Measurements from ENCODE around the gene ME1. TPM values are rescaled to one million over a fixed set of nuclear protein-coding genes. Genes with fewer than 3 reads are reported as not detected.

ME1 gene
- total RNA-seq, 1 experiment from 2014 or later: not detected

DNA sequence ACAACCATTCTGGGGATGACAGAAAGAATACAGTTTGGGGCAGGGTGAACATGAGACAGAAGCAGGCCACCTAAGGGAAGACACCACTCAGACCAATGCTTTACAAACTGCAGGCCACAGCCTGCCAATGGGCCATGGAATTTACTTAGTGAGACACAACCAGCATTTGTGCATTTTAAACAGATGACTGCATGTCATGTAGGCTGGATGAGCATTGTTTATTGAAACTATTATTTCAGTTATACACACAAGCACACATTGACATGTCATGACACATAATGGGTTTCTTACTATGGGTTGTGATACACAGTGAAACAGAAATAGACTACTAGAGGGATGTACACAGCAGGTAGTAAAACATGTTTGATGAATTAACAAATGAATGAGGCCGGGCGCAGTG, 245.8 kb downstream of the ME1 start:
- H3K36me3 ChIP-seq: peaks cover 42% of the 10 kb centered on the region
- no peak for DNase-seq

DNA sequence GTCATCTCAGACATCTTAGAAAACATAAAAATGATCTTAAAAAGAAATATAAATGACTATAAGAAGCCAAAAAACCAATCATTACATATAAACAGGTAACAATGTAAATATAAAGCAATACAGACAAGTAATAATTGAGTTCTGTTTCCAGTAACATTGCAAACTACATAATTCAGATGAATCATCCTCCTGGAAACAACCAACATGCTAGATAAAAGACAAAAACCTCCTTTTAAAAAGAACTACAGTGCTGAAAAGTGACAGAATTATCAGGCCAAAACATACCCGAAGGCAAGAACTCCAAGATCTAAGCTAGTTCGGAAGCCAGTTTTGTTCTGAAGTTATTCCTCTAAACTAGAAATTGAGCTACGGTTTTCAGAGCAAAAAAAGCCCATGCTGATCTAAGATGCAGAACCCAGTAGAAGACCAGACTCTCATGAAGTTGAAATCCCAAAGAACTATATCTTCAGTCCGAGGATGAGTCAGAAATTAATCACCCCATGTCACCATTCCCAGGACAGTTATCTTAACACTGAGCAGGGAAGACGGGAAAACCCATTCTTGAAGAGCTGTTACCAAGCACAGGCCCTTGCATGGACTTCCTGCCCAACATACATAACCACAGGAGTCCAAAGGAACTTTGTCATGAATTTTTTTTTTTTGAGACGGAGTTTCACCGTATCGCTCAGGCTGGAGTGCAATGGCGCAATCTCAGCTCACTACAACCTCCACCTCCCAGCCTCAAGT, 247.6 kb downstream of the ME1 start:
- H3K36me3 ChIP-seq: peaks cover 59% of the 10 kb centered on the region
- no peaks in the 10 kb centered on the region for H3K4me1 ChIP-seq
- no peak overlapping the region for H3K27ac ChIP-seq
- no peaks in the 10 kb centered on the region for H3K9me3 ChIP-seq (replicated peaks)
- H3K27me3 ChIP-seq: no peaks in the 10 kb centered on the region
- H3K4me3 ChIP-seq: no peak overlapping the region
- DNase-seq: no peak

More for the DNA sequence above, 245.8 kb downstream of the ME1 start:
- Histone ChIP-seq H3K9me3 (replicated peaks) (no peaks in the 10 kb centered on the region), H3K27me3 (no peaks in the 10 kb centered on the region), H3K27ac (no peak overlapping the region), H3K4me3 (no peak overlapping the region), H3K4me1 (no peaks in the 10 kb centered on the region)

DNA sequence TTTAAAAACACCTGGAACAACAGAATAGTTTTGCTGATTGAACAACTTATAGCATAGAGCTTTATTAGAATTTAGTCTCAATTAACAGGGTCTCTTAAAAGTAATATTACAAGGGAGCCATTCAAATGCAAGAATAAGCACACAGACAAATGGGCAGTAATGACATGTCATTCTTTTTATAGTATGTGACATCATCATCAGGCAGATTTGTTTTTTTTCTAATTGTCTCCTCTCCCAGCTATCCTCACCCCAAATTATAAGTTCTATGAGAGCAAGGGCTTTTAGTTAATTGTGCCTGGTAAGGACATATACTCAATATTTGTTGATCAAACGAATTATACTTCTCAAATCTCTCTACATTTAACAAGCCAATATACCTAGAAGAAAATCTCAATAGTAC, 248.7 kb downstream of the ME1 start:
- DNase-seq: no peak
- H3K27ac ChIP-seq: no peak overlapping the region

DNA sequence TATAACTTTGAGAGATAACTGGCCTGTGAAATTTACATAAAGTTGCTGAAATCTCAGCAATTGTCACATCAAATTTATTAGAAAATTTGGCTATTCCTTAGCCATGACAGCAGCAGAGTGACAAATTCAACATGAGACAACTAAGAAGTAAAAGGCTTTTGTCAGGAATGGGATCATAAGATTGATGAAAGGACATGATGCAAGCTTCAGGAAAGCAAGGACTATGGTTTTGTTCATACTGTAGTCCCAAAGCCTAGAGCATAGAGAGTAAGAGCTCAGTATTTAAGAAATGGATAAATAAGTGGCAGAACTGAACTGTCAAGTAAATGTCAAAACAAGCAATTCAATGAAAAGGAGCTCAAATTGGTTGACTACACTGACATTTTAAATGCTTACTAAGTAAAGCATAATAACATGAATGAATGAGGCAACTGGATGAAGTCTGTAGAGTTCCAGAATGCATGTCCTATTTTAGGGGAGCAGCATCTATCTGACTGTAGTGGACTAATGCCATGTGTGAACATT, 250.4 kb downstream of the ME1 start:
- Histone ChIP-seq H3K27ac (no peak overlapping the region), H3K4me3 (no peak overlapping the region), H3K36me3 (peaks cover 49% of the 10 kb centered on the region), H3K4me1 (no peaks in the 10 kb centered on the region), H3K9me3 (replicated peaks) (no peaks in the 10 kb centered on the region), H3K27me3 (no peaks in the 10 kb centered on the region)
- DNase-seq: no peak

More for the DNA sequence above, 248.7 kb downstream of the ME1 start:
- Histone ChIP-seq H3K9me3 (replicated peaks) (no peaks in the 10 kb centered on the region), H3K36me3 (peaks cover 59% of the 10 kb centered on the region), H3K27me3 (no peaks in the 10 kb centered on the region), H3K4me1 (no peaks in the 10 kb centered on the region), H3K4me3 (no peak overlapping the region)

DNA sequence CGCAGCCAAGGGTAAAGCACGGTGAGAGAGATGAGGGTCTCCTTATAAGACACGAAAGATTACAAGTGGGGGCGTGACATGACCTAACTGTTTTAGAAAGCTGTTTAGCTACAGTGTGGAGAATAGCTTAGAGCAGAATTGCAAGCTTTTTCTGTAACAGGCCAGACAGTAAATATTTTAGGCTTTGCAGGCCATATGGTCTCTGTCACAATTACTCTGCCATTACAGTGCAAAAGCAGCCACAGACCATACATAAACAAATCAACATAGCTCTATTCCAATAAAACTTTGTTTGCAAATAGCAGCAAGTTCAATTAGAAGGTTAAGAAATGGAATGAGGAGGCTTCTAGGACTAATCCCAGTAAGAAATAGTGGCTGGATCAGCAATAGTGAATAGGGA, 254.6 kb downstream of the ME1 start:
- no peaks in the 10 kb centered on the region for H3K27me3 ChIP-seq
- no peak overlapping the region for H3K27ac ChIP-seq
- H3K36me3 ChIP-seq: peaks cover 65% of the 10 kb centered on the region
- H3K4me3 ChIP-seq: no peak overlapping the region
- H3K4me1 ChIP-seq: no peaks in the 10 kb centered on the region
- no peak for DNase-seq
- no peaks in the 10 kb centered on the region for H3K9me3 ChIP-seq (replicated peaks)

DNA sequence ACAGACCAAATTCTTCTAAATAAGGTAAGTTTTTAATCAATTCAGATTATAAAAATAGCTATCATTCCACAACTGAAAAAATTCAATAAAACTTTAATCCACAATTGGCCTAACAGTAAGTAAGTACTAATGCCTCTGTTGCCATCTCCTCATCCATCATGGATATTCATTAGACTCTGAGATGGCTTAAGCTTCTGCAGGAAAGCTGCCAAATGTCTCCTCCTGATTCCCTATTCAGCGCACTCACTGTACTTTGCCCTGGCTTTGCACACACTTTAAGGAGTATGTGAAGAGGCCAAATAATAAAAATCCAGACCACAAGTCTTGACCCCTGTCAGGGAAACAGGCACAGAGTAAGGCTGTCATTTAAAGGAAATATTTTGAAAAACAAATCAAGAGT, 261.3 kb downstream of the ME1 start:
- Histone ChIP-seq H3K4me1 (no peaks in the 10 kb centered on the region), H3K27me3 (no peaks in the 10 kb centered on the region), H3K36me3 (peaks cover 85% of the 10 kb centered on the region), H3K9me3 (replicated peaks) (no peaks in the 10 kb centered on the region), H3K27ac (no peak overlapping the region), H3K4me3 (no peak overlapping the region)
- no peak for DNase-seq

DNA sequence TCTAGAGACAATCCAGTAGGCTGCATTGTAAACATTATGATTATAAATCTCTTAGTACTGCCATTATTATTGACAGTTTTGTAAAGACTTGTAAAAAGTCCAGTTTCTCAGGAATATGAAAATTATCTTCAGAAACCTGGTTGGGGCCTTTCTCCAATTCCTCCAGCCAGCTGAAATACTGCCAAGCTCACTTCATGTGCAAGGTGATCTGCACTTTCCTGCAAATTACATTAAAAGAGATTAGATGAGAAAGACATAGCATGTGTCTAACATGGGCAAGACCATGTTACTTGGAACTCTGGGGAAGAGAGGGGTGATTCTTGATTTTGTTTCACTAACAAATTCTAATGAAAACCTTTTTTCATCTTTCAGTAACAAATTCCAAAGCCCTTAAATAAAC, 261.7 kb downstream of the ME1 start:
- Histone ChIP-seq H3K27ac (no peak overlapping the region), H3K4me1 (no peaks in the 10 kb centered on the region), H3K4me3 (no peak overlapping the region), H3K9me3 (replicated peaks) (no peaks in the 10 kb centered on the region), H3K36me3 (peaks cover 81% of the 10 kb centered on the region), H3K27me3 (no peaks in the 10 kb centered on the region)
- no peak for DNase-seq

DNA sequence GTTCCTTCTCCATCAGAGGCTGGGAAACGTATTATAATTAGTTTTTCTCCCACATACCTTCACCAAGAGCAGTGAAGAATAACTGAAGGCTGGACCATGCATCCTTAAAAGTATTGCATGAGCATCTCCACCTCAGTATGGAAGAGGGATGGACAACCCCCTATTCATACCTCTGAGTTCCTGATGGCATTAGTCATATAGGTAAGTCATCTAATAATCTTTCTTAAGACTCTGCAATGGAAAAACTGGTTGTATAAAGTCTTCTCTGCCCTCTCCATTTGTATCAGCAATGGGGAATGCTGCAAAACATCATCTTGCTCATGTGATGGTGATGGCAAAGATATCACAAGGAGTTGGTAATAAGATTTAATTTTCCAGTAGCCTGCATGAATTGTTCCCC, 262.3 kb downstream of the ME1 start:
- H3K36me3 ChIP-seq: peaks cover 76% of the 10 kb centered on the region
- H3K9me3 ChIP-seq (replicated peaks): no peaks in the 10 kb centered on the region
- no peak for DNase-seq
- H3K4me1 ChIP-seq: no peaks in the 10 kb centered on the region
- no peak overlapping the region for H3K4me3 ChIP-seq
- H3K27me3 ChIP-seq: no peaks in the 10 kb centered on the region
- no peak overlapping the region for H3K27ac ChIP-seq

DNA sequence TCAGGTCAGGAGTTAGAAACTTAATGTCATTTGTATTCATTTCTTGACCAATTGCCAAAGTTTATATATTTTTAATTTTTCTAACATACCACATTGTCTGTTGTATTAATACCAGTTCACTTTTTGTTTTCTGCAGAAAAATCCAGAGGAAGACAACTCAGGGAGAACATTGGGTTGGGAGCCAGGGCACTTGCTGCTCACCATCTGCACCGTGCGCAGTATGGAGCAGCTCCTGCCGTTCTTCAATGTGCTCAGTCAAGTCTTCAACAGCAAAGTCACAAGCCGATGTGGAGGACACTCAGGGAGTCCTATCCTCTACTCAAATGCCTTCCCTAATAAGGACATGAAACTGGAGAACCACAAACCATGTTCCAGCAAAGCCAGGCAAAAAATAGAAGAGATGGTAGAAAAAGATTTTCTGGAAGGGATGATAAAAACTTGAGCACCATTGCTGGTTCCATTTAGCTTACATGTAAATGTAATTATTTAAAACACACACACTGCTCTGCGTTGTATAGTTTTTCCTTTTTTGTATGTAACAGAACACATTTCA, 263.0 kb downstream of the ME1 start:
- H3K27ac ChIP-seq: no peak overlapping the region
- H3K4me1 ChIP-seq: no peaks in the 10 kb centered on the region
- no peaks in the 10 kb centered on the region for H3K27me3 ChIP-seq
- no peak overlapping the region for H3K4me3 ChIP-seq
- peaks cover 69% of the 10 kb centered on the region for H3K36me3 ChIP-seq
- DNase-seq: no peak
- H3K9me3 ChIP-seq (replicated peaks): no peaks in the 10 kb centered on the region

Other genes with a start within 250 kb of the ME1 start
- 35.3 and 38.2 TPM in 2 replicates for gene PGM3, start 237.8 kb downstream of the ME1 start, total RNA-seq (2014; rRNA removed; shearing (Covaris generic))
- gene RWDD2A, start 237.7 kb downstream of the ME1 start, total RNA-seq (2014; rRNA removed; shearing (Covaris generic)): 3.1 and 3.6 TPM in 2 replicates
- gene PRSS35, start 81.5 kb upstream of the ME1 start, total RNA-seq (2014; rRNA removed; shearing (Covaris generic)): not detected in 2 replicates

All from SJCRH30 (cell line).